ENCODE data around the gene BCR.

Gene BCR

GRCh38 chr22:23285236-23285635, 104.9 kb downstream of the BCR start:
- TF ChIP-seq CTCF (IDR thresholded peaks at IDR 0.05; ENCODE audit: insufficient read depth, low read depth, low read length, missing control alignments), result no peak
- no peak overlapping the region for H3K4me3 ChIP-seq (ENCODE audit: low read depth, low read length)
- DNase-seq (ENCODE audit: low read depth), result no peak

DNA sequence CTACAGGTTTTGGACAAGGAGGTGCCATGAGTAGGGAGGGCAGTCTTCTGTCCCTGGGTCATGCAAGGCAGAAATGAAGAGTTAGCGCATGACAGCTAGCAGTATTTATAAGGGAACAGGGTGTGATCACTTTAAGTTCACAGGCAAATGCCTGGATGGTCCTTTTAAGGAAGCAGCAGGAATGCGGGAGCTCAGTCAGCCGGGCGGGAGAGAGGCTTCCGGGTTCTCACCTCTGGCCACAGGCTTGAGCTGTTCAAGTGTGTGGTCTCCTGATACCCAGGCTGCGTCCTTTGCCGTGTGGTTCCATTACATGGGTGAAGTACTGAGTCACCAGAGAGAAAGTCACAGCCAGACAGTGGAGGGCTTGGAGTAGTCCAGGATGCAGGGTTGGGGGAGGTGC, 105.4 kb downstream of the BCR start:
- no peak for DNase-seq (ENCODE audit: low read depth)
- H3K4me3 ChIP-seq (ENCODE audit: low read depth, low read length), result no peak overlapping the region
- TF ChIP-seq CTCF (IDR thresholded peaks at IDR 0.05; ENCODE audit: insufficient read depth, low read depth, low read length, missing control alignments), result no peak

GRCh38 chr22:23286296-23286695, 106.0 kb downstream of the BCR start:
- no peak for DNase-seq (ENCODE audit: low read depth)
- no peak overlapping the region for H3K4me3 ChIP-seq (ENCODE audit: low read depth, low read length)
- no peak for TF ChIP-seq CTCF (IDR thresholded peaks at IDR 0.05; ENCODE audit: insufficient read depth, low read depth, low read length, missing control alignments)

GRCh38 chr22:23287136-23288095, 107.1 kb downstream of the BCR start:
- no peak overlapping the region for H3K4me3 ChIP-seq (ENCODE audit: low read depth, low read length)
- DNase-seq (ENCODE audit: low read depth), result no peak
- TF ChIP-seq CTCF (IDR thresholded peaks at IDR 0.05; ENCODE audit: insufficient read depth, low read depth, low read length, missing control alignments), result no peak

DNA sequence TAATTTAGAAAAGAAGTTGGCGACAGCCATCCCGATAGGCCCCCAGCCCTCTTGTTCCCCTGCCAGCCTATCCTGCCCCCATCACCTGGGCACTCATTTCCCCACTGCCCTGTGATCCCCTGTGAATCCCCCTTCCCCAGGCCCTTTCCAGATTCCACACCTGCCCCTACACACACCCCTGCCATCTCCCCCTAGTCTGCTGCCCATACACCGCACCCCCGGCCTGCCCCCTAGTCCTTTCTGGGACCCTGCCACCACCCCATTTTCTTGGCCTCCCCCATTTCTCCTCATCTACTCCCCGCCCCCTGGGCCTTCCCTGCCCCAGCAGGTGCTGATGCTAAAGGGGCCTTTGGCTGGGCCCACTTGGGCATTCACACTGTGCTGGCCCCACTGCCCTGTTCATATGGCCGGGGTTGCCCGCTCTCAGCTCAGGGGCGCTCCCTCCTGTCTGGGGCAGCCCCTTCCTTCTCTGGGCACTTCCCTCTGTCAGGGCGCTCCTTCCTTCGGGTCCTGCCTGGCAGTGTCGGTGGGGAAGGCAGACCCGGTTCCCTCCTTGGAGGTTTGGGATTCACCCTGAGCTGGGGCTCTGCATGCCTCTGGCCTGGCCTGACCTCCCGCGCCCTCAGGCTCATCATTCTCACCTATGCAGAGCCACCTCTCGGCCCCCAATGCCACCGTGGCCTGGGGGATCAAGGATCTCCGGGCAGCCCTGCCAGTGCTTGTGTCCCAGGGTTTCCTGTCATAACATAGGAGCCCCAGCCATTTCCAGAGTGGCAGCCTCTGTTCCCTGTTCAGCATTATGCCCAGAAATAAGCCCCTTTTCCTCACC, 108.2 kb downstream of the BCR start:
- DNase-seq (ENCODE audit: low read depth), result no peak
- TF ChIP-seq CTCF (IDR thresholded peaks at IDR 0.05; ENCODE audit: insufficient read depth, low read depth, low read length, missing control alignments), result no peak
- no peak overlapping the region for H3K4me3 ChIP-seq (ENCODE audit: low read depth, low read length)

- no peak for TF ChIP-seq CTCF (IDR thresholded peaks at IDR 0.05; ENCODE audit: insufficient read depth, low read depth, low read length, missing control alignments)
- no peak for DNase-seq (ENCODE audit: low read depth)
- no peak overlapping the region for H3K4me3 ChIP-seq (ENCODE audit: low read depth, low read length)
These were observed 108.8 kb downstream of the BCR start for GRCh38 chr22:23289130-23289503.

Measured in GM12865 (cell line).